Hematopoietic multipotent progenitor cell treated with erythropoietin and hydrocortisone succinate and interleukin-3 and kit ligand, for 17 days (in vitro differentiated cells): ENCODE data around the gene PIEZO2.

Experiments
- DNase-seq: peaks from one replicate; pipeline ENCODE4 v3.0.0-alpha.2; 2015; ENCODE audit warnings: low spot score

PIEZO2 gene

GRCh38 chr18:11112286-11112685 is 37.1 kb downstream of the PIEZO2 start:
- no peak for DNase-seq

GRCh38 chr18:11110509-11110908 is 38.9 kb downstream of the PIEZO2 start:
- DNase-seq = no peak

- no peak for DNase-seq
Measured at GRCh38 chr18:11108947-11109346, 40.4 kb downstream of the PIEZO2 start.

GRCh38 chr18:11106894-11107293 is 42.5 kb downstream of the PIEZO2 start:
- DNase-seq = no peak

GRCh38 chr18:11105463-11105862 is 43.9 kb downstream of the PIEZO2 start:
- no peak for DNase-seq

- no peak for DNase-seq
Measured at GRCh38 chr18:11104307-11104706, 45.1 kb downstream of the PIEZO2 start.

GRCh38 chr18:11096839-11097750 is 52.3 kb downstream of the PIEZO2 start:
- no peak for DNase-seq

- DNase-seq = no peak
Measured at GRCh38 chr18:11096411-11096810, 53.0 kb downstream of the PIEZO2 start.

GRCh38 chr18:11095674-11096293 is 53.6 kb downstream of the PIEZO2 start:
- no peak for DNase-seq

GRCh38 chr18:11095211-11095610 is 54.2 kb downstream of the PIEZO2 start:
- DNase-seq = no peak

GRCh38 chr18:11091746-11092145 is 57.6 kb downstream of the PIEZO2 start:
- DNase-seq = no peak

- no peak for DNase-seq
Measured at GRCh38 chr18:11089931-11090715, 59.2 kb downstream of the PIEZO2 start.

- DNase-seq = no peak
Measured at GRCh38 chr18:11081009-11081532, 68.3 kb downstream of the PIEZO2 start.

- no peak for DNase-seq
Measured at GRCh38 chr18:11078491-11078890, 70.9 kb downstream of the PIEZO2 start.

GRCh38 chr18:11077548-11078187 is 71.7 kb downstream of the PIEZO2 start:
- no peak for DNase-seq

GRCh38 chr18:11074889-11075288 is 74.5 kb downstream of the PIEZO2 start:
- no peak for DNase-seq

GRCh38 chr18:11073971-11074370 is 75.4 kb downstream of the PIEZO2 start:
- no peak for DNase-seq

GRCh38 chr18:11072632-11073031 is 76.7 kb downstream of the PIEZO2 start:
- DNase-seq = no peak

- DNase-seq = no peak
Measured at GRCh38 chr18:11071300-11071699, 78.1 kb downstream of the PIEZO2 start.

- DNase-seq = no peak
Measured at GRCh38 chr18:11070593-11070992, 78.8 kb downstream of the PIEZO2 start.

- DNase-seq = no peak
Measured at GRCh38 chr18:11066038-11066437, 83.3 kb downstream of the PIEZO2 start.
